ENCODE results near the gene SLC1A3. TPM values are rescaled to one million over a fixed set of nuclear protein-coding genes. Genes with fewer than 3 reads are reported as not detected.

SLC1A3 gene
- total and polyA plus RNA-seq, 2 donors from 2014 or later, result 1.1 to 27.8 TPM

- Histone ChIP-seq H3K4me3 (ENCODE audit: low read length in 3 of 3) (no peak overlapping the region), H3K27ac (ENCODE audit: low read depth in 2 of 2, low read length in 2 of 2) (no peak overlapping the region), H3K9ac (ENCODE audit: low read length in 3 of 3) (no peak overlapping the region), H3K9me3 (ENCODE audit: control insufficient read depth in 2 of 3, insufficient read depth in 1 of 3, low read length in 3 of 3) (no peaks in the 10 kb centered on the region), H3K36me3 (ENCODE audit: control insufficient read depth in 2 of 3, insufficient read depth in 3 of 3, low read length in 3 of 3) (no peaks in the 10 kb centered on the region), H3K4me1 (ENCODE audit: control insufficient read depth in 2 of 3, insufficient read depth in 2 of 3, low read depth in 1 of 3, low read length in 3 of 3) (no peaks in the 10 kb centered on the region), H3K27me3 (ENCODE audit: control insufficient read depth, insufficient read depth, low read length) (no peaks in the 10 kb centered on the region)
- FAIRE-seq (no peak), DNase-seq (no peak)
- intact Hi-C loops (cut with DNase I), result no loop called here
- no peak for TF ChIP-seq CTCF (IDR thresholded peaks at IDR 0.05; ENCODE audit: borderline replicate concordance, extremely low read depth, insufficient read depth)
These were observed 1.2 kb upstream of the SLC1A3 start for GRCh38 chr5:36605241-36605640.

GRCh38 chr5:36606036-36606427 is 374 bp upstream of the SLC1A3 start:
- no peak for TF ChIP-seq CTCF (IDR thresholded peaks at IDR 0.05; ENCODE audit: borderline replicate concordance, extremely low read depth, insufficient read depth)

GRCh38 chr5:36607114-36607571 is 737 bp downstream of the SLC1A3 start:
- FAIRE-seq, result no peak
- peak; percentile 42 to 86 (median 63) for DNase-seq

More at GRCh38 chr5:36606036-36606427, 374 bp upstream of the SLC1A3 start:
- intact Hi-C loops (cut with DNase I), result no loop called here
- no peaks in the 10 kb centered on the region for H3K36me3 ChIP-seq (ENCODE audit: control insufficient read depth in 2 of 3, insufficient read depth in 3 of 3, low read length in 3 of 3)
- no peaks in the 10 kb centered on the region for H3K9me3 ChIP-seq (ENCODE audit: control insufficient read depth in 2 of 3, insufficient read depth in 1 of 3, low read length in 3 of 3)
- peak overlapping the region in 2 of 3 donors; percentile 54 to 60 for H3K9ac ChIP-seq (ENCODE audit: low read length in 3 of 3)
- DNase-seq (no peak), FAIRE-seq (no peak)
- H3K4me3 ChIP-seq (ENCODE audit: low read length in 3 of 3), result peak overlapping the region; percentile 68 to 76 (median 75)
- H3K27me3 ChIP-seq (ENCODE audit: control insufficient read depth, insufficient read depth, low read length), result no peaks in the 10 kb centered on the region
- H3K27ac ChIP-seq (ENCODE audit: low read depth in 2 of 2, low read length in 2 of 2), result no peak overlapping the region
- H3K4me1 ChIP-seq (ENCODE audit: control insufficient read depth in 2 of 3, insufficient read depth in 2 of 3, low read depth in 1 of 3, low read length in 3 of 3), result no peaks in the 10 kb centered on the region

More at GRCh38 chr5:36607114-36607571, 737 bp downstream of the SLC1A3 start:
- no peaks in the 10 kb centered on the region for H3K9me3 ChIP-seq (ENCODE audit: control insufficient read depth in 2 of 3, insufficient read depth in 1 of 3, low read length in 3 of 3)
- intact Hi-C loops (cut with DNase I), result no loop called here
- no peaks in the 10 kb centered on the region for H3K36me3 ChIP-seq (ENCODE audit: control insufficient read depth in 2 of 3, insufficient read depth in 3 of 3, low read length in 3 of 3)
- H3K9ac ChIP-seq (ENCODE audit: low read length in 3 of 3), result peak overlapping the region in 2 of 3 donors; percentile 22 to 60
- peak overlapping the region; percentile 68 to 76 (median 75) for H3K4me3 ChIP-seq (ENCODE audit: low read length in 3 of 3)
- no peaks in the 10 kb centered on the region for H3K27me3 ChIP-seq (ENCODE audit: control insufficient read depth, insufficient read depth, low read length)
- H3K4me1 ChIP-seq (ENCODE audit: control insufficient read depth in 2 of 3, insufficient read depth in 2 of 3, low read depth in 1 of 3, low read length in 3 of 3), result no peaks in the 10 kb centered on the region
- H3K27ac ChIP-seq (ENCODE audit: low read depth in 2 of 2, low read length in 2 of 2), result no peak overlapping the region
- no peak for TF ChIP-seq CTCF (IDR thresholded peaks at IDR 0.05; ENCODE audit: borderline replicate concordance, extremely low read depth, insufficient read depth)
